ENCODE results near the gene RIT1. TPM values are rescaled to one million over a fixed set of nuclear protein-coding genes. Genes with fewer than 3 reads are reported as not detected.

Gene RIT1
- total and polyA plus RNA-seq, 2 of the 13 experiments (the other 11 are each of a cell fraction or from before 2014, with no cell fraction given) = 12.2 to 32.2 TPM

GRCh38 chr1:155859881-155860871 is 51.0 kb downstream of the RIT1 start:
- FAIRE-seq = no peak
- H2AFZ ChIP-seq (ENCODE audit: low read length) = peak overlapping the region; percentile 80
- no peak overlapping the region for H3K27ac ChIP-seq (ENCODE audit: extremely low read length, insufficient read depth, low read length)
- in situ Hi-C loops (cut with HindIII; ENCODE audit: extremely low pct_ligation_motif_present, low pct_unique_long_range_greater_than_20kb) = no loop called here
- H3K4me2 ChIP-seq (ENCODE audit: low read depth, low read length) = peak overlapping the region; percentile 65
- DNase-seq (ENCODE audit: low spot score) = peak; percentile 18
- peak; percentile 4; the same call in 2 of the 3 replicates for ATAC-seq
- H3K36me3 ChIP-seq (replicated peaks in 1 of 2; ENCODE audit: control insufficient read depth in 1 of 2, insufficient read depth in 2 of 2, low read length in 2 of 2) = no peaks in the 10 kb centered on the region
- no peaks in the 10 kb centered on the region for H4K20me1 ChIP-seq (ENCODE audit: insufficient read depth, low read length)
- no peaks in the 10 kb centered on the region for H3K27me3 ChIP-seq (ENCODE audit: control insufficient read depth in 1 of 2, insufficient read depth in 2 of 2, low read length in 2 of 2)
- peak overlapping the region; percentile 25 to 61 (median 38); a peak in 5 of 6 replicates for H3K4me3 ChIP-seq (replicated peaks in 1 of 3; ENCODE audit: insufficient read depth in 1 of 3, low read depth in 2 of 3, low read length in 3 of 3)
- H3K9me3 ChIP-seq (ENCODE audit: low read length) = no peaks in the 10 kb centered on the region
- H3K9ac ChIP-seq (ENCODE audit: insufficient read depth, low read depth, low read length) = peak overlapping the region; percentile 55; the same call in 1 of the 2 replicates
- CTCF ChIA-PET (ENCODE audit: low intra/inter-chr PET ratio, low total read pairs) = no interaction called here
- POLR2A ChIA-PET = interaction anchor here (1.0 to 2.0 kb wide), 8 partner anchors 8 to 270 kb away, joined by 3 to 11 read pairs (median 4); partner anchors contain the start of gene RXFP4
- H3K4me1 ChIP-seq (ENCODE audit: insufficient read depth, low read length) = peaks cover 22% of the 10 kb centered on the region
- WGBS (ENCODE audit: low lambda C conversion rate) = 23% methylated on average over 23 of the region's 35 CpGs
- H3K79me2 ChIP-seq (ENCODE audit: insufficient read depth, low read length) = peaks cover 15% of the 10 kb centered on the region
- BruUV-seq (replicated peaks) = no TSS peak
- intact Hi-C loops (cut with micrococcal nuclease; ENCODE audit: unreplicated experiment) = no loop called here
- TF ChIP-seq FOXA3 (CRISPR knock-in tag; IDR thresholded peaks at IDR 0.05) = 0 out of 2 replicates have a peak, but pooled peaks have one; percentile 30
- TF ChIP-seq ZNF770 (CRISPR knock-in tag; IDR thresholded peaks at IDR 0.05) = peak; percentile 56
- TF ChIP-seq GZF1 (CRISPR knock-in tag; IDR thresholded peaks at IDR 0.05) = no peak
- no peak for TF ChIP-seq ZNF317 (CRISPR knock-in tag; IDR thresholded peaks at IDR 0.05)
- TF ChIP-seq ATF7 (IDR thresholded peaks at IDR 0.05) = peak; percentile 97
- peak; percentile 80 for TF ChIP-seq ATF7 (CRISPR knock-in tag; IDR thresholded peaks at IDR 0.05)
- TF ChIP-seq SOX6 (IDR thresholded peaks at IDR 0.05) = no peak
- TF ChIP-seq SOX6 (CRISPR knock-in tag; IDR thresholded peaks at IDR 0.05) = peak; percentile 18; the same call in 1 of the 2 replicates
- peak; percentile 63; the same call in 1 of the 2 replicates for TF ChIP-seq ZNF281 (CRISPR knock-in tag; IDR thresholded peaks at IDR 0.05; ENCODE audit: borderline replicate concordance)
- peak; percentile 78 for TF ChIP-seq ATF2 (CRISPR knock-in tag; IDR thresholded peaks at IDR 0.05)
- TF ChIP-seq IKZF4 (CRISPR knock-in tag; IDR thresholded peaks at IDR 0.05; ENCODE audit: borderline replicate concordance, low read depth, not compliant biosample characterization) = no peak
- TF ChIP-seq CREB1 (IDR thresholded peaks at IDR 0.05) = peak; percentile 56
- 0 out of 2 replicates have a peak, but pooled peaks have one; percentile 16 for TF ChIP-seq CREB1 (CRISPR knock-in tag; IDR thresholded peaks at IDR 0.05)
